Neutrophil (primary cell): Measurements from ENCODE around the gene GTF3C5.
"Not testable (repeated sequence)": the region's sequence is repeated elsewhere in the genome, so short reads cannot be mapped to it uniquely, and the experiment has no call there.

ENCODE experiments used
- H3K27ac ChIP-seq: fragments of 200-600 bp; sonication (generic); 2 replicates; pipeline ENCODE4 v1.5.1; 2016; ENCODE audit warnings: mild to moderate bottlenecking, moderate library complexity
- H3K27me3 ChIP-seq: fragments of 200-600 bp; sonication (generic); 2 replicates; pipeline ENCODE4 v1.6.0; 2016; ENCODE audit warnings: mild to moderate bottlenecking
- H3K36me3 ChIP-seq: fragments of 200-600 bp; sonication (generic); 2 replicates; pipeline ENCODE4 v1.5.1; 2017
- H3K4me1 ChIP-seq, 2 experiments: fragments of 200-600 bp in 1 of 2; sonication (generic) in 1 of 2; 1 replicate in 1 of 2; 2 replicates in 1 of 2; pipeline versions ENCODE4 v1.5.1 to v1.6.1; 2013 to 2016; ENCODE audit warnings: low read depth in 1 of 2, low read length in 1 of 2, mild to moderate bottlenecking in 1 of 2, moderate library complexity in 1 of 2; ENCODE audit not compliant: control insufficient read depth in 1 of 2, insufficient read depth in 1 of 2
- H3K4me3 ChIP-seq, 2 experiments: fragments of 200-600 bp in 1 of 2; sonication (generic) in 1 of 2; 1 replicate in 1 of 2; 2 replicates in 1 of 2; pipeline ENCODE4 v1.5.1; 2013 to 2016; ENCODE audit warnings: low read depth in 1 of 2, low read length in 1 of 2, mild to moderate bottlenecking in 1 of 2, moderate library complexity in 1 of 2
- H3K9me3 ChIP-seq: fragments of 200-600 bp; sonication (generic); 2 replicates; pipeline ENCODE4 v1.5.1; 2016
- CTCF ChIP-seq: fragments of 200-600 bp; sonication (generic); IDR thresholded peaks from 2 replicates; pipeline ENCODE4 v1.5.1; 2016; ENCODE audit warnings: antibody characterized with exemption

Gene GTF3C5

GRCh38 chr9:133088146-133088750 is 57.5 kb downstream of the GTF3C5 start:
- Histone ChIP-seq H3K9me3 (no peaks in the 10 kb centered on the region), H3K27me3 (no peaks in the 10 kb centered on the region), H3K4me1 (no peaks in the 10 kb centered on the region), H3K36me3 (no peaks in the 10 kb centered on the region), H3K27ac (no peak overlapping the region), H3K4me3 (no peak overlapping the region)
- TF ChIP-seq CTCF: no peak

GRCh38 chr9:133088756-133089155 is 58.0 kb downstream of the GTF3C5 start:
- Histone ChIP-seq H3K9me3 (no peaks in the 10 kb centered on the region), H3K27me3 (no peaks in the 10 kb centered on the region), H3K4me1 (no peaks in the 10 kb centered on the region), H3K4me3 (no peak overlapping the region), H3K27ac (no peak overlapping the region), H3K36me3 (no peaks in the 10 kb centered on the region)
- no peak for TF ChIP-seq CTCF

- no peaks in the 10 kb centered on the region for H3K27me3 ChIP-seq
- H3K36me3 ChIP-seq: no peaks in the 10 kb centered on the region
- no peaks in the 10 kb centered on the region for H3K4me1 ChIP-seq
- TF ChIP-seq CTCF: no peak
- no peaks in the 10 kb centered on the region for H3K9me3 ChIP-seq
- no peak overlapping the region for H3K27ac ChIP-seq
- H3K4me3 ChIP-seq: no peak overlapping the region
These were observed 58.5 kb downstream of the GTF3C5 start for GRCh38 chr9:133089271-133089671.

- Histone ChIP-seq H3K36me3 (no peaks in the 10 kb centered on the region), H3K4me3 (no peak overlapping the region), H3K27me3 (no peaks in the 10 kb centered on the region), H3K4me1 (no peaks in the 10 kb centered on the region), H3K9me3 (no peaks in the 10 kb centered on the region), H3K27ac (no peak overlapping the region)
- TF ChIP-seq CTCF: no peak
These were observed 59.4 kb downstream of the GTF3C5 start for GRCh38 chr9:133090187-133090586.

- Histone ChIP-seq H3K9me3 (no peaks in the 10 kb centered on the region), H3K27ac (no peak overlapping the region), H3K27me3 (no peaks in the 10 kb centered on the region), H3K4me3 (no peak overlapping the region), H3K36me3 (no peaks in the 10 kb centered on the region), H3K4me1 (no peaks in the 10 kb centered on the region)
- no peak for TF ChIP-seq CTCF
These were observed 60.1 kb downstream of the GTF3C5 start for GRCh38 chr9:133090752-133091385.

- H3K27ac ChIP-seq, H3K9me3 ChIP-seq, H3K4me1 ChIP-seq, H3K36me3 ChIP-seq, H3K4me3 ChIP-seq, H3K27me3 ChIP-seq: not testable (repeated sequence)
These were observed 63.6 kb downstream of the GTF3C5 start for GRCh38 chr9:133094351-133094750.
